H4 (cell line): ENCODE measurements around the gene MYCBP2. TPM values are rescaled to one million over a fixed set of nuclear protein-coding genes. Genes with fewer than 3 reads are reported as not detected.

Experiments
- DNase-seq: peaks from one replicate; pipeline ENCODE4 v3.0.0-alpha.2; 2015; ENCODE audit warnings: low spot score
- total RNA-seq: library from RNA; depleted of rRNA; stranded (reverse); fragments of >200 nt; shearing (Covaris generic); gene quantifications from 2 replicates; pipeline ENCODE4 v1.2.3, GENCODE V29; 2014

MYCBP2 gene
- total RNA-seq, 1 experiment from 2014 or later = 20.6 TPM

DNA sequence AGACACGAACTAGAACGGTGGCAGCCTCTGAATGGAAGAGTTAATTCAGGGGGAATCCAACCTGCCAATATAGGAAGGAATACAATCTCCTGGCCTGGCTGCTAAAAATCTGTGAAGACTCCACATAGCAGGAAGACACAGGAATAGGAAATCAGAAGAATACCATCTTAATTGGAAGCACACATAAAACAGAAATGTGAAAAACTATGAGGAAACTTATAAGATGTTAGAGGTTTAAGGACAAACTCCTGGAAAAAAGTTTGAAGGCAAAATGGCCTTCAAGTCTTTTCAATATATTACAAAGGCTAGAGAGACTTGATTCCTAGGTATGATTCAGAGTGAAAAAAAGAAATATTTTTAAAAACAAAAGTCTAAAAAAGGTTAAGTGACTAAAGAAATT is 221.8 kb downstream of the MYCBP2 start:
- no peak for DNase-seq

- no peak for DNase-seq
Observed at GRCh38 chr13:77099415-77099814, 227.5 kb downstream of the MYCBP2 start.

DNA sequence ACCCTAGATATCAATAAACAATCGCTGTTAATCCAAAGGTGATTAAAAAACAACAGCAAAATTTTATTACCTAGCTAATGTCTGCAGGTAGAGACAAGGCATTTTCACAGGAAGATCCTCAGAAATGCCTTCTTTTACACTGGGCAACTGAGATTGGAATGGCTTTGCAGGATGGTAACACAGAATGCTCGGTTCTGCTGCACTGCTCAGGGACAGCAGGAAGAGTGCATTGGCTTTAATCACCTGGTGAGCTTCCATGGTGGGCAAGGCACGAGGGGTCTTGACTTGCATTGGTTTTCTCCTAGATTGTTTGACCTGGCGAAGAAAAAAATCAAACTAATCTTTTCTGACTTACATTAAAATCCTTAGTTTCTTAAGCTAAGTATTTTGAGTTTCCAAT is 231.6 kb downstream of the MYCBP2 start:
- DNase-seq = no peak

GRCh38 chr13:77094773-77095172 is 232.1 kb downstream of the MYCBP2 start:
- DNase-seq = no peak

DNA sequence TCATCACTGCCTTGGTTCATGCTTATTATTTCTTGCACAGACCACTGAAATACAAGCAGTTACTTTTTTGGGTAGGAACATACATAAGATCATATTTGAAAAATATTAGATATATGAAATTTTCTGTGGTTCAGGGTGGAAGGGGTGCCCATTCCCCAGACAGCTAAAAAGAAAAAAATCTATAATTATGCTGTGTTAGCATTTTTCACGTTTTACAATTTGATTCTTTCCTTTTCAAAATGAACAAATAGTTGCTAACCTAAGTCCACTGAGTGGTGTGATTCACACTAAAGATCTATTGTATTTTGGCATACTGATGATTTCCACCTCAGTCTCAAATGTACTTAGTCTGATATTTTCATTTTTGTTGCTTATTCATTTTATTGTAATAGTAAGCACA is 233.2 kb downstream of the MYCBP2 start:
- DNase-seq = no peak

GRCh38 chr13:77084755-77085154 is 242.1 kb downstream of the MYCBP2 start:
- no peak for DNase-seq

DNA sequence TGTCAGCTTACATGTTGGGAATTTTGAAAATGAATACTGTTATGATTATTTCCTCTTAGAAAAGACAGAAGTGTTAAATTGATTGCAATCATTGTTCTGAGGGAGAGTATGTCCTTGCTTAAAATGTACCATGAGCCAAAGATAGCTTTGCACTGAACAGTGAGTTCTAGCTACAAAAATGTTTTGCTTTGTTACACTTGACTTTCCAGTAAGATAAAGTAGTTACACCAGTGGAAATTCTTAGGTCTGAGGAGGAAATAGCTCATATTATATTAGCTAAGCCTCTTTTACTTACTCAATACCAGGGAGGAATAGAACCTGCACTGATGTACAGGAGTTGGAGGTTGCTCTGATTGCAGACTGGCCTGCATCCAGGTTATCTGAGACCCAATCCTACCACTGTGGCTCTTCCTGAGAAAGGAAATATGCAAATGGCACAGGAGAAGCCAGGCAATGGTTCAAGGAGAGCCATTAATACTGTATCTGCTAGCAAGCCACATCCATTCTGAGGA is 246.9 kb downstream of the MYCBP2 start:
- DNase-seq = no peak

DNA sequence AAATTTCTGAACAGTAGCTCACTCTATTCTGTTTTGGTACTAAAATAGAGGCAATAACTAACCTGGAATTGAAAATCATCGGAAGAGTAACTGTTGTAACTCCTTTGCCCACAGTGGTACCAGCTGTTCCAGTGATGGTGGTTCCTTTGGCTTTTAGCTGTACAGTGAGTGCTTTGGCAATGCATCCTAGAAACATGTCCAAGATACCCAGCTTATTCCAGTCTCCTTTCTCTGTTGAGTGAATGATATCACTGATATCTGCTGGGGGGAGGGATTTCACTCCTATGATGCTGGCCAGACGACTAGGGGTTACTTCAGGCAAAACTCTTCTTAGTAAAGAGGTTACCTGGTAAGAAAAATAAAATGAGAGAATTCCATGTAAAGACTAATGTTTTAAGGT is 259.4 kb downstream of the MYCBP2 start:
- no peak for DNase-seq

DNA sequence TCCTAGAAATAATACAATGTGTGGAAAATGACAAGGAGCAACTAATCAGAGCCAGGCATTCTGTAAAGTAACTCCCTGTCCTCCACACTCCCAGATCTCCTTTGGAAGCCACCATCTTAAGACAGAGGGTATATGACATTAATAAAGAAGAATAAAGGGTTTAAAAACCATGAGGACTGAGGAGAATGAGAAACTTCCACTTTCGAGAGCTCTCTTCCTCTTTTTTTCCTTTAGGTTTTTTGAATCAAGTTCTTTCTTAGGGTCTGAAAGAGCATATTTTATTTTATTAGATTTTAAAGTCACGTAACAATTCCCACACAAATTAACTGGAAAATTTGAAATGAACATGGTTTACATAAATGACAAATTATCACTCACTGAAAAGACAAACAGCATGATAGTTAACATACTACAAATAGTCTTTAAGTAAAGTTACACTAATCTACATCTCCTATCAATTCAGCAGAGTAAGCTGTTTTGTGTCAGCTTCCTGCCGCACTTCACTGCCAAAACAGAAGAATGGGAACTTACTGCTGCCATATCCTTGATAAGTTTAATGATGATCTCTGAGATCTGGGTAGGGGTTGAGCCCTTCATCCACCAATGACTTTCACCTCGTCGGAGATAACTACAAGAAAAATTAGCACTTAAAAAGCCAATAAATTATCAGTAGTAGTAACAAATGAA is 261.3 kb downstream of the MYCBP2 start:
- no peak for DNase-seq

GRCh38 chr13:77062097-77062496 is 264.8 kb downstream of the MYCBP2 start:
- no peak for DNase-seq

DNA sequence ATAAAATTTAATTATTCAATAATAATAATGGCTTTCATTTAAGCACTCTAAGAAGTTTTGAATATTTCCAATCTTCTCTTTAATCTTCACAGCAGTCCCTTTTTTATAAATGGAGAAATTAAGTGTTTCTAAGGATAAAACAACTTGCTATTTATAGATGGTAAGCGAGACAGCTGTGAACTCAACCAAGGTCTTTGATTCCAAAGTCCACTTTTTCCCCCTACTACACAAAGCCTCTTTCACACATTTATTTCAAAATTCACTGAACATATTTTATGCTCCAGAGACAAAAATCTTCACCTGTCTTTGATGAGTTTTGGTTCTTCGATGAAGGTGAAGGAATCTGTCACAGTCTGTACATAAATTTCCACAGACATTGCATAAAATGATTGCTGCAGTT is 265.5 kb downstream of the MYCBP2 start:
- no peak for DNase-seq

DNA sequence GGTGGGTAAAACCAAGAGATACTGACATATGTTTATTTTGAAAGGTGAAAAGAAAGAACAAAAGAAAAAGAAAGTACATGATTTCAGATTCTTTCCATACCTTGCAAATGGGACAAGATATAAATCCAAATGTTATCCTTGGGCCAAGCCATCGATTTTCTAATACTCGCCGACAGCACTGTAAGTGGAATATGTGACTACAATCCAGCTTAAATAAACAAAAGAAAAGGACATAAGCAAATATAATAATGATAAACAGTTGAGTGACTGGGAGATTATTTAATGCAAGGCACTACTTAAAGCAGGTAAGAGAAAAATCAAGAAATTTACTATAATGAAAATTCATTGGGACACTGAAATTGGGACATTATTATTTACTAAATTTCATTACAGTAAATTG is 270.0 kb downstream of the MYCBP2 start:
- no peak for DNase-seq

GRCh38 chr13:77056382-77056781 is 270.5 kb downstream of the MYCBP2 start:
- no peak for DNase-seq

DNA sequence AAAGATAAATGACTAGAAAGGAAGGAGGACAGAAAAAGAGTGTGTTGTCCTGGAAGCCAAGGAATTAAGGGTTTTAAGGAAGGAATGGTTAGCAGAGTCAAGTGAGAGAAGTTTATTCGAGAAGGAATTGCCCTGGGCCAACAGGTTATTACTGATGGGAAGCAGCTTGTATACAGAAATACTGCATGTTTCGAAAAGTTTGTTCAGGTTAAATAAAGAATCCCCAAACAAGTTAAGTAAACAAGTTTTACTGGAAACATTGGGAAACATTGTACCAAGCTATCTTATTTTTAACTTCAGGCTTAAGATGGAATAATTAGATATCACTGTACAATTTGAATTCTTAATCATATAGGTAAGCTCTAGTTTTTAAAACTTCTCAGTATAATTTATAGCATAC is 271.7 kb downstream of the MYCBP2 start:
- no peak for DNase-seq

DNA sequence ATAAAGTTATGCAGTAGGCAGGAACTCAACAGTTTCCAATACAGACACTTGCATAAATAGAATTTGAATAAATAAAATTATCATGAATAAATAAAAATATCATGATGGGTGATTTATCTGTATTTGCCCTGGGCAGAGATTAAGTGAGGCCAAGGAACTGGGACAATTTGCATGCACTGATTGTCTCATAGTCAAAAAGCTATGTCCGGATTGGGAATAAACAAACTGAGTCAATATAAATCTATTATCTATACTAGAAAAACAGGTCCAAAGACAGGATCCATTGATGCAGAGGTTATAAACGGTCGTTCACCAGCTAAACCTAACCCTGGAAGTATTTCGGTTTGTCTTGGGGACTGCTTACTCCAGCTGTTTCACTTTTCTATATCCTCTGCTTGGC is 273.7 kb downstream of the MYCBP2 start:
- no peak for DNase-seq

GRCh38 chr13:77048681-77049080 is 278.2 kb downstream of the MYCBP2 start:
- no peak for DNase-seq

DNA sequence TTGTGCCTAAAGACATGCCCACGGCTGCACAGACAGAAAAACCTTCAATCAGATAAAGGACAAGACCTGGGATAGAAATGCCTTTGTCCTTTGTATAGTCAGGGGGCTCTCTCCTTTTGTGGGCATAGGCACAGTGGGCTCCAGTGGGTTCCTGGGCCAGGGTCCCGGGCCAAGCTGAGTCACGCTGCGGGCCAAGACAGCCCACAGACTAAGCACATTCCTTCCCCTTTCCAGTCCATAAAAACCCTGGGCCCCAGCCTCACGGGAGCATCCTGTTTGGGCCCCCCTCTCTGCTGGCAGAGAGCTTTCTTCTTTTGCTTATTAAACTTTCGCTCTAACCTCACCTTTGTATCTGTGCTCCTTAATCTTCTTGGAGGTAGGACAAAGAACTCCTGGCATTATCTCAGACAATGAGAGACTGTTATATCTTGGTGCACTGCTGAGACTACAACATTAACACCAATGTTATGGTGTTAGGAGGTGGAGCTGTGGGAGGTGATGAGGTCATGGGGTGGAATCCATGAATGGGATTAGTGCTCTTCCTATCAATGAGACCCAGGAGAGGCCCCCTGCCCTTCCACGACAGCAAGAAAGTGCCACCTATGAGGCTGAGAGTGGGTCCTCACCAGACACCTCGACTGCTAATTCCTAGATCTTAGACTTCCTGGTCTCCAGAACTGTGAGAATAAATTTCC is 279.1 kb downstream of the MYCBP2 start:
- DNase-seq = no peak

DNA sequence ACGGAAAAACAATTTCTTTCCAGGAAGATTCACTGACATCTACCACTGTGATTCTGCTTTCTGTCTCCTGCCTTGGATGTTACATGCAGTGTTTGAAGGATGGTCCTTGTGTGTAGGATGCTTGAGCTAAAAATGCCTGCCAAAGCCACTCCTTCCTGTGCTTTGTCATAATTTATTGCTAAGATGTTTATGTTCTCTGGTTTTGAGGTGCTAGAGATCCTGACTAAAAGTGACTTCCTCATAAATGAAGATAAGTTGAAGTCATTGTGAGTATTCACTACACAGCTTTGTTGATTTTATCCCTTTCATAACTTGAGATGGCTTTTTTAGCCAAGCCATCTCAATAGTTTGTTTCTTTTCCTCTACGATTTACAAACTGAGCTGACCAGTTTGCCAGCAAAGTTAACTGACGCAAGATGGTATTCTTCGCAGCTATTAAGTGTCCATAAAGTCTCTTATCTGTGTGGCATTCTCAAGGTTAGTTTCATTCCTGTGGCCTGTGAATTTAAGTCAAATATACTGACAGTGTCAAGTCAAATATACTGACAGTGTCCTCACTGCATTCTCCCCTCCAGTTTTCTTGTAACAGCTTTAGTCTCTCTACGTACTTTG is 284.2 kb downstream of the MYCBP2 start:
- DNase-seq = no peak

DNA sequence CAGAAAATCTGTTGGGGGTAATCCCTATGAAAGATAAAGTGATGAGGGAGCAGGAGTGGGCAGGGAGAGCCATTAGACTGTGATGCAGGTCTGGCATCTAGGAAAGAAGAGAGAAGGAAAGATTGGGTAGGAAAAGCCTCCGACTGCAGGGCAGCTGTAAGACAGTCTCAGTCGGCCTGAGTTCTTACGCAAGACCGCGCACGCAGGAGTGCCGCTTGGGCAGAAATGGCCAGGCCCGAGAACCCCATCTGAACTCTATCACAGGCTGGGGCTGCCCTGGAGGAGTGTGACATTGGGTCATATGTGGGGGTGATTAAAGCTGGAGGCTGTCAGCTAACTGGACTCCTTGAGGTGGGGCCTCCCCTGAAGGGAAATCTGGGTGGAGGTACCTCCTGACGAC is 286.1 kb downstream of the MYCBP2 start:
- no peak for DNase-seq

DNA sequence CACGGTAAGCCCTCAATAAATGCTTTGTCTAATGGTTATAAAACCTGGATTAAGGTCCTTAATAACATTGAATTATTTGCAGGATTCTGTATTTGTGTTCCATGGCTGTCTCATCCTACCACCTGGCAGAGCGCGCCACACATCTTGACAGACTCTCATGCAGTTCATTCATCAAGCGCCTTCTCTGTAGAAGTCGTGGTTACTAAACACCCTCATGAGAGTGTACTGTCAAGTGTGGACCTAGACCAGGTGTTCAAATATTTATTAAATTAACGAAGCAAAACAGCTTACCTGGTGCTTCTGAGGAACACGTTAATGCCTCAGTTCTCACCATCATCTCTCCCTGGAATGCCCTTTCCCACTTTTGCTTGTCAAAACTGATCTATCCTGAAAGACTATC is 286.8 kb downstream of the MYCBP2 start:
- no peak for DNase-seq

DNA sequence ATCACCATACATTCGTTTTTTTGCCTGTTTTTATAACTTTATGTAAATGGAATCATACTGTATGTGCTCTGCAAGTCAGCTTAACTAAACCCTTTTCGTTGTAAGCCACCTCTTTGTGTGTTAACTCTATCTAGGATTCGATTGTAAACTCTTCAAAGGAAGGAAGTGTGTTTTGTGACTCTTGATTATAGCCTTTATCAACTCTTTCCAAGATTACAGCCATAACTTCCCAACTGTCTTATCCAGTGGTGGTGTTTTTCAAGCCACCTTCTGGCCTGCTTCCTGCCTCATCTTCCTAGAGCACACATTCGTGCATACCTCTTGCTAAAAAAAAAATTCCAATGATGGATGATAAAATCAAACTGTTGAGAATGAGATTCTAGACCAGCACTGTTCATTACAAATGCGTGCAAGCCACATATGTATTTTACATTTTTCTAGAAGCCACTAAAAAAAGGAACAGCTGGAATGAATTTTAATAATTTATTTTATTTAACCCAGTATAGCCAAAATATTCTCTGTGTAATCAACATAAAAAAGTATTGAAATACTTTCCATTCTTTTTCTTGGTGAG is 287.9 kb downstream of the MYCBP2 start:
- no peak for DNase-seq

GRCh38 chr13:77036279-77036678 is 290.6 kb downstream of the MYCBP2 start:
- no peak for DNase-seq

GRCh38 chr13:77034881-77035280 is 292.0 kb downstream of the MYCBP2 start:
- DNase-seq = no peak
